GM19193 (cell line): Measurements from ENCODE around the gene C6.

ENCODE experiments used
- POLR2A ChIP-seq: IDR thresholded peaks from 4 replicates; pipeline ENCODE4 v1.6.1; 2011; ENCODE audit not compliant: insufficient read depth, insufficient read length; ENCODE audit errors: extremely low read depth

C6 gene

DNA sequence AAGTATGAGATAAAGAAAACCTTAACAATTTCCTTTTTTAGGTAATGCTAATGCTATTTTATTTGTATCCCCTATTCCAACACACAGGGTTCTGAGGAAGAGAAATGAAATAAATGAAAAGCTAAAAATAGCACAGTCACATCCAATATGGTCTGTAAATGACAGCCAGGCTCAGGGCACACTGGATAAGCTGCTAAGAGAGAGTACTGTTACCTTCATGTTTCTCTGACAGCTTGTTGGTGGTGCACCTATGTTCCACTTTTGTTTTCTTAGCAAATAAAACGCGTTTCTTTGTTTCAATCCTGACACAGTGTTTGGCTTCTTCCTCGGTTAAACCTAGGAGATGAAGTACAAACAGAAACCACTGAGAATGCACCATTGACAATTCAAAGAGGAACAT, 41.3 kb downstream of the C6 start:
- TF ChIP-seq POLR2A = no peak

DNA sequence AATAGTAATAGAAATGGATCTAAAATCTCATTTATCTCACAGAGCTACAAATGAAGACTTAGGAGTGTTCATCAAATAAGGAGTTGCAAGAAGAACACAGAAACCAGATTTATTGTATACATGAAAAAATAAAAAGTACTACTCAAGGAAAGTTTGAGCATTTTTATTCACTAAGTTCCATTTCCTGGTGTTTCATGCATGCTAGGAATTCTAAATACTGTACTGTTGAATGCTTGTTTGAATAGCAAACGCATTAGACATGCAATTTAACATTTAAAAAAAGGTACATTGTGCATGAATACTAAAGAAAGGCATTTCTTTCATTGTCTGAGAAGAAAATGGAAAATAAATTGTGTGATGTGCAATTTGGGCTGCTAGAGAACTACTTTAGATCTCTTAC, 52.1 kb downstream of the C6 start:
- no peak for TF ChIP-seq POLR2A

DNA sequence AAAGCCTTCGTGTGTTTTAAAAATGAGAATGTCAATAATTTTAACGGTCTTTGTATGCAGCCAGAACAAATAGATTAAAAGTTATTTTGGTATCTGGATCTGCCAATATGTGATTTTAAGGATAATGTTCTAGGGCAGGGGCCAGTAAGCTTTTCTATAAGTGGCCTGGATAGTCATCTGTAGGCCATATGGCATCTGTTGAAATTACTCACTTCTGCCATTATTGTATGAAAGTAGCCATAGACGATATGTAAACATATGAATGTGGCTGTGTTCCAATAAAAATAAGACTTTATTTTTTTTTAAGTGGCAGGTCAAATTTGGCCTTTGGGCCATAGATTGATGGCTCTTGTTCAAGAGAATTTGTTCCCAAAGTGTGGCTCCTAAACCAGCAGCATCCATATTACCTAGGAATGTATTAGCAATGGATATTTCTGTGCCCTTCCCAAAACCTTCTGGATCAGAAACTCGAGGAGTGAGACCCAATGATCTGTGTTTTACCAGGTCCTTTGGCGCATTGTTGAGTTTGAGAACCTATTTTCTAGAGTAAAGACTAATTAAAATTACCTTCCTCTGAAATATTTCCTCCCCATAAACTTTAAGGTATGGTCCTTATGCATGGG, 55.9 kb downstream of the C6 start:
- TF ChIP-seq POLR2A = no peak

DNA sequence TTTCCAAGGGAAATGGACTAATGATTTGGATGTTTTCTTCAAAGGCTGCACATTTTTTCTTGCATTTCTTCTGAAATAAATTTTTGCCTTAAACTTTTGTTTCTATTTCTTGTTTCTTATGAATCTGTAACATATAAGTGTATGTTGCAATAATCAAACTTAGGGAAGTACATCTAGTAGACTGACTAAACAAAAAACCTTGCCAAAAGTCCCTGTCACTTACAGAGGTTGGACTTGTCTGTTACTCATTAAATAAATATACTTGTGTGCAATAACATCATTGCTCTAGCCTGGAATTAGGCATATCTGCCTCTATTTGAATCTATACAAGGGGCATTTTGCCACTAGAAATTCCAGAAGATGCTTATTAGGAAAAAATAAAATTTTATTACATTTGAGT, 56.6 kb downstream of the C6 start:
- TF ChIP-seq POLR2A = no peak

DNA sequence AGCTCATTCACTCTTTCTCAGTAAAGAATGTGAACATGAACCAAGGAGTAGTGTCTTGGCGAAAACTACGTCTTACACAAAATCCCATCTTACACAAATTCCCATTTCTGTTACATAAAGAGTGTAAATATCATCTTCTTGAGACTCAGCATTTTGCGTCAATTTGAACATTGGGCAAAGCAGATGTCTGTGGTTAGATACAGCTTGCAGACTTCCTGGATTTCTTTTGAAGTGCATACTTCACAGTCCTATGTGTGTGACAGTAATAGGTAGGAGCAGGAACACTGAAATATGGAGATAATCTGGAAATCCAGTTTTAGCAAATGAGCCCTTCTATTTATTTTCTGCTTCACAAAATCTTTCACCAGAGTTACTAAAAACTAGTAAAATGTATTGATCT, 58.8 kb downstream of the C6 start:
- TF ChIP-seq POLR2A = no peak

DNA sequence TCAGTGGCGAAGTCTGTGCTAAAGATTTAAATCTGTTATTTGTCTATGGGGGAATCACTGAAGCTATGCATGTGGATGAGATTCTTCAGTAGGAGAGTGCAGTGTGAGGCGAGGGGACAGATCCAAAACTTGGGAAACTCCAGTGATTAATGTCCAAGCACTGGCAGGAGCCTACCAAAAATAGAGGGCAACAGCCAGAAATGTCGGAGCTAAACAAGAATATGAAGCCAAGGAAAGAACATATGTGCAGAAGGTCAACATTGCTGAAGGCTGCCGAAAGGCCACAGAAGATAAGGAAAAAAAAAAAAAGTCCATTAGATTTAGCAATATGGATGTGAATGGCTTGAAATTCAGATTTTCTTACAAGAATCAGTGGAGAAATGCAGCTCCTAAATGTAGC, 61.8 kb downstream of the C6 start:
- no peak for TF ChIP-seq POLR2A

DNA sequence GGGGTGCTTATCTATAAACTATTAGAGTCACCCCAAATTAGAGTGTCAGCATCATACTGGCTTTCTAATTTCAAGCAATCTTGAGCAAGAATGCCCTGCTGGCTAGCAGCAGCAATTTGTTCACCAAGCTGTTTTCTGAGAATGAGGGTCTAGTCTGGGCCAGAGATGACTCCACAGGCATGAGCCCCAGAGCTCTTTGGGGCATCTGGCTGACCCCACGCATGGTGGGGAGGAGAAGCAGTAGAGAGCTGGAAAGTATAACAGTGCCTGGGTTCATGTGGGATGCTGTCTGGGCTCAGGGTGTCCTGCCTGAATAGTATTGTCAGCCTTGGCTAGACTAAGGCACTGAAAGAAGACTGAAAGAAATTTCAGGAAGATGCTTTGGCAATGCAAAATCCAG, 64.9 kb downstream of the C6 start:
- no peak for TF ChIP-seq POLR2A

DNA sequence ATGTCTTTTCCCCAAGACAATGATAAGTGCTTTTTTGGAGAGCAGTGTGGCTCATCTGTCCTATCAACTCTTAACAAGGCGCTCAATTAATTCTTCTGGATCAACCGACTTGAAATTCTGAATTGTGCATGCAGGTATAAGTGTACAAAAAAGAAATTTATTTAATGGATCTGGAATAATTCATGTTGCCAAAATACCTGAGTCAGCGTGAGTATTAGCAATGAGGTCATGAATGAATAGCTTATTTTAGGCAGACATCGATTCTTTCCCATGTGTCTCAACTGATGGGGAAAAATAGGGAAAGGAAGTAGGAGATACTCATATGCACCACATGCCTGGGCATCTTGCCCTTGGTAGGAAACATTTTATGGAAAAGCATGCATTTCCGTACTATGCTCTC, 68.0 kb downstream of the C6 start:
- TF ChIP-seq POLR2A = no peak

DNA sequence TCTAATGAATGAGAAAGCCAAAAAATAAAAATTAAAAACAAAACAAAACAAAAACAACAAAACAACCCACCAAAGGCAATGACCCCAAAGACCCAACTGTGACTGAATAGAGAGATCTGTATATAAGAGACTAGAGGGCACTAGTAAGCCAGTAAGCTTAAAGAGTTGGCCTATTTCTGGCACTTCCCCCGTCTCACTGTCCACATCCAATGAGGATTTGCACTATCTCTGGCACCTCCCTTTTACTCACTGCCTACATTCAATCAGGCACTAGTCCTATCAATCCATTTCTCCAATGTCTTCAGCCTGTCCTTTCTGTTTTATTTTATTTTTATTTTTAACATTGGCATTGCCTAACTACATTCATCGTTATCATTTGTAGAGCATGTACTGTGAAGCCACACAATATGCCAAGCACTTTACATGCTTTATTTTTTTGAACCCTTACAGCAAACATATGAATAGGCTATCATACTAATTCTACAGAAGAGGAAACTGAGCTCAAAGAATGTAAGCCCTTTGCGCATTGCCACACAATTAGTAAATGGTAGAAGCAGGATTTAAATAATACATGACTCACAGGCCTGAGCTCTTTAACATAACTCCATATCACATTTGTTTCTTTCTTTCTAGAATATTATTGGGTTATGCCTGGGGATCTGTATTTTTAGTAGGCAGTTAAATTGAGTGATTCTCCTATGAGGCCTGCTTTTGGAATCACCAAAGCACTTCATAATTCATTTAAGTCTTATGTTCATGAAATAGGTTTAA, 70.0 kb downstream of the C6 start:
- TF ChIP-seq POLR2A = no peak

DNA sequence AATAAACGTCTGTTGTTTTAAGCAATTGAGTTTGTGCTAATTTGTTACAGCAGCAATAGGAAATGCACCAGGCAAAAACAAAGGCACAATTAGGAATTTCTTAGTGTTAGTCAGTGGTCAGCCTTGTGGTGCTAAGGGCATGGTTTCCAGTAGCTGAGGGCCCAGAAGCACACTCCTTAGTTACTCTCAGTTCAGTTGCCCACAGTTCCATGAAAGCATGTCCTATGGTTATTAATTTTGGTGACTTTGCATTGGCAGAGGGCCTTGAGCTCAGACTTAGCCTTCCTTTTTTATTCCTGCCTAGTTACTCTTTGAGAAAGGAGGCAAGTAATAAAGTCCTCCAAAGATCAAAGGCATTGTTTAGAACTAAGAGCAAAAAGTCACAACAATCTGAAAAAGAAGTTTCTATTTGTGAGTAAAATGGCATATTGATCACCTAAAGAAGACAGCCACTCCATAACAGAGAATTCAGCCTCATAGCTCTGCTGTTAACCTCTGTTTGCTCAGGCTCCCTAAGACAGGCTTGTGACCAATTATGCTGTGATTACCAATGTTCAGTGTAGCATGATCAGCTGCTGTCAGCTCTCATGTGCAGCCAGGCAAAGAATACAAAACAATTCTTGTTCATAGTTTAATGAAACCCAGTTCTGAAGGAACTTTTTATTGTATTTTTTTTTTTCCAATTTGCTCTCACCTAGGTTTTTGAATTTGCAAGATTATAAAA, 85.2 kb downstream of the C6 start:
- no peak for TF ChIP-seq POLR2A

DNA sequence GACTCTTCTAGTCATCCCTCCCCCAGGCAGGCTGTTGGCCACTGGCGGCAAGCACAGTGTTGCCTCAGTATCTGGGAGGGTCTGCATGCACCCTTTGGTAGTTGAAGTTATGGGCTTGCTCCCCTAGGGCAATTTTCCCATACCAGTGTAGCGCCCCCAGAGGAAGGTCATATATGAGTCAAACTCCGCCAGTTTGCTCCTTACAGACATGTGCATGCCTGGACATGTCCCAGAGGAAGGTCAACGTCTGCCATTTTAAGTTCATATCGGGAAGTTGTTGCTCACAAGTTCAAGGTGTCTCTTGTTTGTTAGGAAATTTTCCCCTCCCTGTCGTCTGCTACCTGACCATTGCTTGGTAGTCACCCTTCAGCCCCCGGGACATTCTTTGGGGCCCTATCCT, 90.9 kb downstream of the C6 start:
- TF ChIP-seq POLR2A = no peak

DNA sequence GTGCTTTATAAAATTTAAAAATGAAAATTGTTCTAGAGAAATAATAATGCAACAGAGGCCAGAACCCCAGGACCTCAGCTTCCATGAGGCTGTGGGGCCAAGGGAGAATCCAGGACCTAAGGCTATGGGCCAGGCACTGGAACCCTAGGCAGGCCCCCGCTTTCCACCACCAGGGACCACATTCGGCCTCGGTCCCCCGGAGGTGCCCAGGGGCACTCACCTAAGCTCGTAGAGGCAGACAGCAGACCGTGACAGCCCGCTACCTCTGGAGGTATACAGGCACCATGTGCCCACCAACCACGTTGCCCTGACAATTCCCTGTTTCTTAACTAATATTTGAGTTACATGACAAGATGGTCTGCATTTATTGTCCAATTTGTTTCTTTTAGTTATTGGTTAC, 92.7 kb downstream of the C6 start:
- no peak for TF ChIP-seq POLR2A

DNA sequence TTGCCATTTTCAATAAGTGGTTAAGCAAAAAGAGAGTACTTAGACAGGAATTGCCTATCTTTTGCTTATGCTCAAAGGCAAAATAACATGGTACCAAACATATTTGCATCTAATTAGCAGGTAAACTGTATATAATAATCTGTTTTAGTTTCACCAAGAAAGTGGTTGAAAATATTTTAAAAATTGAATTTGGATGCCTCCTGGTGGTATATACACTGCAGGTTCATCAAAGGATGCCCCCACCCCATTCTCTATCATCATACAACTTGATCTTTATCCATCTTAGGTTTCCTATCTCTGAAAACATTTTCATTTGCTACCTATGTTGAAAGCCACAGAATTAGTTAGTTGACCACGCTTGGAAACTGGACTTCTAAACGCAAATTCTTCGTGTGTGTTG, 95.2 kb downstream of the C6 start:
- no peak for TF ChIP-seq POLR2A

DNA sequence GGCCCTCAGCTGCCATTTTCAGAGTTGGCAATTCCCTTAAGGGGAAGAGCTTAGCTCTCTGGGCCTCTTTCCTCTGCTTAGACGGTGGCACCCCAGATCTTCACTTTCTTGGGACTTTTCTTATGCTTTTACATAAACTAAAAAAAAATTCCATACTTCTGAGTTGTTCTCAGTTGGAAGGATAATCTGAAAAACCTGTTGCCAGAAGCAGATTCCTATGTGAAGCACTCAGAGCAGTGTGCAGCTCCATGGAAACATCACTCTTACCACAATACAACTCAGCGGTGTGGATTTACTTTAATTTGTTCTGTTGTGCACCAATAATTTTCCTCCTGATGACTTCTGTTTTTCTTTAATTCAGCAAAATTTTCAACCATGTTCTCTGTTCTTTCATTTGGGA, 98.1 kb downstream of the C6 start:
- TF ChIP-seq POLR2A = no peak

DNA sequence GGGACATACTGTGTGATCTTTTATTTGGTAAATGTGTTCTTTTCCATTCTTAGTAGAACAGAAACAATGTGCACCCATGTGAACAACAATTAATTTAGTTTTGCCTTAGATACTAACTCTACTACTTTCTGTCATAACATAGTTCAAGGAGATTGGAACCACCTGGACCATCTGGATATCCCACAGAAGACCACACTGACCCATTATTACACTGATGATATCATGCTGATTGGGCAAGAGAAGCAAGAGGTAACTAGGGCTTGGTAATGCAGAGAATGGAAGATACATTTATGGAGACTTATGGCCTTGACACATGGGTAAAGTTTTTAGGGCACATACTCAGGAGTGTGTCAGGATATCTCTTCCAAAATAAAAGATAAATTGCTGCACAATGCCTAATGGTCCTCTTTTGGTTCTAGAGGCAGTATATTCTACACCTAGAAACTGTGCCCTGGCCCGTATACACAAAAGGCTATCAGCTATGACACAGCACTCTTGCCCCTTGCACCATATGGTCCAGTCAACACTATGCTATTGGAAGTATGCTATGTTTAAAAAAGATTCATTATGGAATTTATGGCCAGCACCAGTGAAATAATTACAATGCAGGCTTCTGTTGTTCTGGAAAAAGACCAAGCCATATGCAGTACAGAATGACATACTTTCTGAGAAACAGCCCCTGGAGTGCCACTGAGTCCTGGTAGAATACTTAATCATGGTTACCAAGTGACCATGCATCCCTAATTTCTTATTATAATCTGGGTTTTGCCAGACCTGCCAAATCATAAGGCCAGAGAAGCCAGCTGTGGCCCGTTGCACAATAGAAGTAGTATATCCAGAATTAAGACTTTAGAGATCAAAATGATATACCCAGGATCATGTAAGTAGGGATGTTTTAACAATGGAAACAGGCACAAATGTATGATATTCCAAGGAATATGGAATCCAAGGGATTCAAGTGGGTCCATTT, 100.6 kb downstream of the C6 start:
- TF ChIP-seq POLR2A = no peak
